Neutrophil (primary cell): ENCODE results near the gene BCAS1.

Source experiments
- H3K27ac ChIP-seq: fragments of 200-600 bp; sonication (generic); 2 replicates; pipeline ENCODE4 v1.5.1; 2016; ENCODE audit warnings: mild to moderate bottlenecking, moderate library complexity
- H3K27me3 ChIP-seq: fragments of 200-600 bp; sonication (generic); 2 replicates; pipeline ENCODE4 v1.6.0; 2016; ENCODE audit warnings: mild to moderate bottlenecking
- H3K36me3 ChIP-seq: fragments of 200-600 bp; sonication (generic); 2 replicates; pipeline ENCODE4 v1.5.1; 2017
- H3K4me1 ChIP-seq, 2 experiments: fragments of 200-600 bp in 1 of 2; sonication (generic) in 1 of 2; 1 replicate in 1 of 2; 2 replicates in 1 of 2; pipeline versions ENCODE4 v1.5.1 to v1.6.1; 2013 to 2016; ENCODE audit warnings: low read depth in 1 of 2, low read length in 1 of 2, mild to moderate bottlenecking in 1 of 2, moderate library complexity in 1 of 2; ENCODE audit not compliant: control insufficient read depth in 1 of 2, insufficient read depth in 1 of 2
- H3K4me3 ChIP-seq, 2 experiments: fragments of 200-600 bp in 1 of 2; sonication (generic) in 1 of 2; 1 replicate in 1 of 2; 2 replicates in 1 of 2; pipeline ENCODE4 v1.5.1; 2013 to 2016; ENCODE audit warnings: low read depth in 1 of 2, low read length in 1 of 2, mild to moderate bottlenecking in 1 of 2, moderate library complexity in 1 of 2
- H3K9me3 ChIP-seq: fragments of 200-600 bp; sonication (generic); 2 replicates; pipeline ENCODE4 v1.5.1; 2016
- CTCF ChIP-seq: fragments of 200-600 bp; sonication (generic); IDR thresholded peaks from 2 replicates; pipeline ENCODE4 v1.5.1; 2016; ENCODE audit warnings: antibody characterized with exemption

BCAS1 gene

GRCh38 chr20:53958260-53958659 lies 112.1 kb downstream of the BCAS1 start:
- H3K36me3 ChIP-seq, result no peaks in the 10 kb centered on the region
- no peak overlapping the region for H3K4me3 ChIP-seq
- peaks cover 18% of the 10 kb centered on the region for H3K27me3 ChIP-seq
- no peaks in the 10 kb centered on the region for H3K9me3 ChIP-seq
- no peak overlapping the region for H3K27ac ChIP-seq
- H3K4me1 ChIP-seq, result no peaks in the 10 kb centered on the region
- no peak for TF ChIP-seq CTCF

GRCh38 chr20:53957451-53958172 lies 112.8 kb downstream of the BCAS1 start:
- Histone ChIP-seq H3K9me3 (no peaks in the 10 kb centered on the region), H3K4me1 (no peaks in the 10 kb centered on the region), H3K27ac (no peak overlapping the region), H3K4me3 (no peak overlapping the region), H3K27me3 (peaks cover 18% of the 10 kb centered on the region), H3K36me3 (no peaks in the 10 kb centered on the region)
- no peak for TF ChIP-seq CTCF

DNA sequence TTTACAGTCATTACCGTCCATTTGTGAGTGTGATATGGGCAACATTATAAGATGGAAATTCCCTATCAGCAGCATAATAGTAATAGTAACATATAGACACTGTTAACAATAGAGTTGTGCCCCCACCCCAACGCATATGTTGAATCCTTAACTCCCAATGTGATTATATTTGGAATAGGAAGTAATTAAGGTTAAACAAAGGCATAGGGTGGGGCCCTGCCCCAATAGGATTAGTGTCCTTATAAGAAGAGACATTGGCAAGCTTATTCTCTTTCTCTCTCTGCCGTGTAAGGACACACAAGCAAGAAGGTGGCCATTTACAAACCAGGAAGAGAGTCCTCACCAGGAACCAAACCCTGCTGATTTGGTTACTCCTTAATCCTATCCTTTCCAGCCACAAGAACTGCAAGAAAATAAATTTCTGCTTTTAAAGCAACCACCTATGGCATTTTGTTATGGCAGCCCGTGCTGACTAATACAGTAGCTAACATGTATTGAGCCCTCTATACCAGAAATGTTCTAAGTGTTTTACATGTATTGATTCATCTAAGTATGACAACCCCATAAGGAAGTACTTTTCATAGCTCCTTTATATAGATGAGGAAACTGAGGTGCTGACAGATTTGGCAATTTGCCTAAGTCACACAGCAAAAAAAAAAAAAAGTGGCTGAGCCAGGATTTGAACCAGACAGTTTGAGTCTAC lies 114.2 kb downstream of the BCAS1 start:
- Histone ChIP-seq H3K27me3 (peaks cover 4% of the 10 kb centered on the region), H3K27ac (no peak overlapping the region), H3K4me1 (no peaks in the 10 kb centered on the region), H3K36me3 (no peaks in the 10 kb centered on the region), H3K9me3 (no peaks in the 10 kb centered on the region), H3K4me3 (no peak overlapping the region)
- no peak for TF ChIP-seq CTCF

- no peak for TF ChIP-seq CTCF
- no peak overlapping the region for H3K4me3 ChIP-seq
- H3K27ac ChIP-seq, result no peak overlapping the region
- H3K9me3 ChIP-seq, result no peaks in the 10 kb centered on the region
- H3K36me3 ChIP-seq, result no peaks in the 10 kb centered on the region
- H3K4me1 ChIP-seq, result no peaks in the 10 kb centered on the region
- H3K27me3 ChIP-seq, result no peaks in the 10 kb centered on the region
These were observed 115.4 kb downstream of the BCAS1 start for GRCh38 chr20:53954723-53955658.

DNA sequence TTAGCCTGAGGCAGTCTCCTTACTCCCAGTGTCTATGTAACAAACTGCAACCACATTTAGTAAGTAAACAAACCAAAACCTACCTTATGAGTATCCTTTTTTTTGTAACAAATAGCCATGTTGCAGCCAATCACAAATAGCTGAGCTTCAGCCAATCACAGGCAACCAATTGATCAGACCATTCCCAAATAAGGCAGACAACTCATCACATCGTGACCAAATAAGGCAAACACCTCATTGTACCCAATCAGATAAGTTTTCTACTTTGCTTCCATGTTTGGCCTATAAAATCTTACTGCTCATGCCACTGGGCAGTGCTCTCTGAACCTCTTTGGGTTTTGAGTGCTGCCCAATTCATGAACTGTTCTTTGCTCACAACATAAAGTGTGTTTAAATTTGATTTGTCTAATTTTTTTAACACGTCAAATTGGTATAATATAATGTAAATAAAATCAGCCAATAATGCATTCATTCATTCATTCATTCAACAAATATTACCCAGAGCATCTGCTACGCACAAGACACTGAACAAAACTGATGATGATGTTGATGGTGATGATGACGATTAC lies 117.8 kb downstream of the BCAS1 start:
- H3K27me3 ChIP-seq, result no peaks in the 10 kb centered on the region
- no peaks in the 10 kb centered on the region for H3K36me3 ChIP-seq
- no peak overlapping the region for H3K4me3 ChIP-seq
- H3K4me1 ChIP-seq, result peaks cover 10 to 12% of the 10 kb centered on the region in 2 experiments
- no peak overlapping the region for H3K27ac ChIP-seq
- no peak for TF ChIP-seq CTCF
- H3K9me3 ChIP-seq, result no peaks in the 10 kb centered on the region
